GM19463 (cell line): ENCODE results near the gene SMPD4.
"Not testable (repeated sequence)": the region's sequence is repeated elsewhere in the genome, so short reads cannot be mapped to it uniquely, and the experiment has no call there.

ENCODE experiments used
- ATAC-seq: cut with Tn5 transposase; IDR thresholded peaks from one replicate; pipeline ENCODE4 v1.9.1; 2021; ENCODE audit warnings: mild to moderate bottlenecking, moderate library complexity; ENCODE audit not compliant: unreplicated experiment

The SMPD4 gene

GRCh38 chr2:130181325-130181879 lies at the start of gene SMPD4:
Gene SMPD4, minus strand, starts transcription at chr2:130181602. Its CDS starts 5,010 bp downstream, at chr2:130176592.
- ATAC-seq: peak; percentile 53

GRCh38 chr2:130230907-130231306 lies 49.5 kb upstream of the SMPD4 start:
- ATAC-seq: not testable (repeated sequence)

GRCh38 chr2:130230376-130230775 lies 49.0 kb upstream of the SMPD4 start:
- not testable (repeated sequence) for ATAC-seq

- ATAC-seq: not testable (repeated sequence)
Measured at GRCh38 chr2:130229161-130229510, 47.7 kb upstream of the SMPD4 start.

- ATAC-seq: not testable (repeated sequence)
Measured at GRCh38 chr2:130228467-130229160, 47.2 kb upstream of the SMPD4 start.

GRCh38 chr2:130228005-130228404 lies 46.6 kb upstream of the SMPD4 start:
- ATAC-seq: not testable (repeated sequence)

- peak; percentile 83 for ATAC-seq
Measured at GRCh38 chr2:130222523-130222922, 41.1 kb upstream of the SMPD4 start.

GRCh38 chr2:130220505-130220904 lies 39.1 kb upstream of the SMPD4 start:
- not testable (repeated sequence) for ATAC-seq

- ATAC-seq: not testable (repeated sequence)
Measured at GRCh38 chr2:130219147-130219546, 37.7 kb upstream of the SMPD4 start.

- ATAC-seq: not testable (repeated sequence)
Measured at GRCh38 chr2:130207051-130207450, 25.6 kb upstream of the SMPD4 start.

GRCh38 chr2:130203150-130203549 lies 21.7 kb upstream of the SMPD4 start:
- not testable (repeated sequence) for ATAC-seq

GRCh38 chr2:130202518-130202917 lies 21.1 kb upstream of the SMPD4 start:
- ATAC-seq: not testable (repeated sequence)

- ATAC-seq: no peak
Measured at GRCh38 chr2:130198343-130198742, 16.9 kb upstream of the SMPD4 start, which contains the start of gene TUBA3E. Gene TUBA3E, minus strand, starts transcription at chr2:130198439. Its CDS starts 79 bp downstream, at chr2:130198360.

- ATAC-seq: not testable (repeated sequence)
Measured at GRCh38 chr2:130196052-130196451, 14.7 kb upstream of the SMPD4 start.

GRCh38 chr2:130195089-130195635 lies 13.8 kb upstream of the SMPD4 start:
- not testable (repeated sequence) for ATAC-seq

GRCh38 chr2:130193824-130194223 lies 12.4 kb upstream of the SMPD4 start:
- not testable (repeated sequence) for ATAC-seq

GRCh38 chr2:130192451-130192850 lies 11.0 kb upstream of the SMPD4 start:
- not testable (repeated sequence) for ATAC-seq

- not testable (repeated sequence) for ATAC-seq
Measured at GRCh38 chr2:130191319-130191718, 9.9 kb upstream of the SMPD4 start.

- no peak for ATAC-seq
Measured at GRCh38 chr2:130190237-130190636, 8.8 kb upstream of the SMPD4 start.

GRCh38 chr2:130188958-130189357 lies 7.6 kb upstream of the SMPD4 start:
- ATAC-seq: not testable (repeated sequence)

GRCh38 chr2:130187859-130188792 lies 6.7 kb upstream of the SMPD4 start:
- not testable (repeated sequence) for ATAC-seq
